SK-N-SH treated with all-trans-retinoic acid at 6 μM for 48 hours (cell line): ENCODE measurements around the gene WNT6.

Experiments used
- ESRRG ChIP-seq: fragments of 250-450 bp; sonication (Bioruptor Pico); IDR thresholded peaks from 2 replicates; pipeline ENCODE4 v1.6.1; 2021; ENCODE audit warnings: mild to moderate bottlenecking
- ISL1 ChIP-seq: fragments of 250-450 bp; sonication (Bioruptor Pico); IDR thresholded peaks from 2 replicates; pipeline ENCODE4 v2.1.2; 2022; ENCODE audit warnings: mild to moderate bottlenecking, moderate library complexity
- PATZ1 ChIP-seq: fragments of 250-450 bp; sonication (Bioruptor Pico); IDR thresholded peaks from 2 replicates; pipeline ENCODE4 v1.8.0; 2020; ENCODE audit warnings: mild to moderate bottlenecking, moderate library complexity, borderline replicate concordance
- PPARA ChIP-seq: fragments of 250-450 bp; sonication (Bioruptor Pico); IDR thresholded peaks from 2 replicates; pipeline ENCODE4 v1.5.0; 2020; ENCODE audit warnings: mild to moderate bottlenecking, borderline replicate concordance
- RARB ChIP-seq: fragments of 250-450 bp; sonication (Bioruptor Pico); IDR thresholded peaks from 2 replicates; pipeline ENCODE4 v1.8.0; 2021; ENCODE audit warnings: mild to moderate bottlenecking, moderate library complexity
- SNAI2 ChIP-seq: fragments of 250-450 bp; sonication (Bioruptor Pico); IDR thresholded peaks from 2 replicates; pipeline ENCODE4 v1.5.0; 2020; ENCODE audit warnings: mild to moderate bottlenecking, moderate library complexity
- TCF4 ChIP-seq: fragments of 250-450 bp; sonication (Bioruptor Pico); IDR thresholded peaks from 2 replicates; pipeline ENCODE4 v1.8.0; 2021; ENCODE audit warnings: mild to moderate bottlenecking, moderate library complexity, borderline replicate concordance
- ZC3H10 ChIP-seq: fragments of 250-450 bp; sonication (Bioruptor Pico); IDR thresholded peaks from 2 replicates; pipeline ENCODE4 v1.5.1; 2021; ENCODE audit warnings: mild to moderate bottlenecking, moderate library complexity
- ZFP3 ChIP-seq: fragments of 250-450 bp; sonication (Bioruptor Pico); IDR thresholded peaks from 2 replicates; pipeline ENCODE4 v1.5.0; 2020; ENCODE audit warnings: mild to moderate bottlenecking, moderate library complexity
- ZFP30 ChIP-seq: fragments of 450-650 bp; formaldehyde crosslinking; IDR thresholded peaks from 2 replicates; pipeline ENCODE4 v1.5.0; 2022; ENCODE audit warnings: mild to moderate bottlenecking, moderate library complexity
- ZNF565 ChIP-seq: fragments of 450-650 bp; formaldehyde crosslinking; conservative IDR thresholded peaks from 2 replicates; pipeline ENCODE4 v1.5.0; 2020; ENCODE audit warnings: low read depth, mild to moderate bottlenecking, moderate library complexity

GRCh38 chr2:218815244-218815637 lies 44.4 kb upstream of the WNT6 start:
- TF ChIP-seq SNAI2 (CRISPR knock-in tag), result no peak
- TF ChIP-seq ZNF565 (CRISPR knock-in tag), result no peak
- no peak for TF ChIP-seq ZFP3
- no peak for TF ChIP-seq ESRRG (CRISPR knock-in tag)
- TF ChIP-seq TCF4, result no peak
- no peak for TF ChIP-seq ZC3H10 (CRISPR knock-in tag)
- TF ChIP-seq PPARA, result no peak
- no peak for TF ChIP-seq ZFP30
- TF ChIP-seq PATZ1 (CRISPR knock-in tag), result no peak
- TF ChIP-seq ISL1 (CRISPR knock-in tag), result no peak
- no peak for TF ChIP-seq RARB (CRISPR knock-in tag)
